HepG2 (cell line): ENCODE measurements around the gene FLOT2. TPM values are rescaled to one million over a fixed set of nuclear protein-coding genes. Genes with fewer than 3 reads are reported as not detected.

ENCODE experiments used
- ARID2 ChIP-seq: sonication (generic); formaldehyde crosslinking; IDR thresholded peaks from 2 replicates; pipeline ENCODE4 v1.8.1; 2022; ENCODE audit warnings: mild to moderate bottlenecking, missing genetic modification reagents, borderline replicate concordance
- DNMT1 ChIP-seq: sonication (generic); formaldehyde crosslinking; IDR thresholded peaks from 2 replicates; pipeline ENCODE4 v1.5.1; 2020; ENCODE audit warnings: mild to moderate bottlenecking, missing genetic modification reagents
- FOXA1 ChIP-seq, 2 experiments: fragments of 450-650 bp in 1 of 2; sonication (generic) in 1 of 2; formaldehyde crosslinking in 1 of 2; IDR thresholded peaks; 2 replicates each; pipeline versions ENCODE4 v1.4.0 to v1.6.1; 2016 to 2020; ENCODE audit warnings: missing genetic modification reagents in 1 of 2
- GLI4 ChIP-seq: sonication (generic); formaldehyde crosslinking; IDR thresholded peaks from 2 replicates; pipeline ENCODE4 v1.5.1; 2020; ENCODE audit warnings: missing genetic modification reagents, mild to moderate bottlenecking, moderate library complexity, borderline replicate concordance
- HES4 ChIP-seq: sonication (generic); formaldehyde crosslinking; IDR thresholded peaks from 2 replicates; pipeline ENCODE4 v1.9.0; 2021; ENCODE audit warnings: mild to moderate bottlenecking, missing genetic modification reagents, borderline replicate concordance
- HMG20B ChIP-seq: conservative IDR thresholded peaks from 2 replicates; pipeline ENCODE4 v1.6.1; 2016; ENCODE audit warnings: missing genetic modification reagents, missing compliant biosample characterization
- HNF4A ChIP-seq: sonication (generic); formaldehyde crosslinking; IDR thresholded peaks from 2 replicates; pipeline ENCODE4 v1.4.0; 2020; ENCODE audit warnings: missing genetic modification reagents
- HNRNPL ChIP-seq: fragments of 200-400 bp; formaldehyde crosslinking; IDR thresholded peaks from 2 replicates; pipeline ENCODE4 v1.6.1; 2017; ENCODE audit warnings: mild to moderate bottlenecking, low read depth, low read length
- KDM2A ChIP-seq: sonication (generic); formaldehyde crosslinking; IDR thresholded peaks from 2 replicates; pipeline ENCODE4 v1.4.0; 2020; ENCODE audit warnings: low read depth, missing genetic modification reagents, borderline replicate concordance
- MAFK ChIP-seq, 2 experiments: IDR thresholded peaks in 1 of 2; conservative IDR thresholded peaks in 1 of 2; 2 replicates each; pipeline ENCODE4 v1.6.1; 2011; ENCODE audit warnings: improper control_type of control experiment in 2 of 2, low read length in 2 of 2
- RBFOX2 ChIP-seq: fragments of 200-400 bp; formaldehyde crosslinking; IDR thresholded peaks from 2 replicates; pipeline ENCODE4 v1.6.1; 2017; ENCODE audit warnings: low read depth, mild to moderate bottlenecking, low read length
- REL ChIP-seq: sonication (generic); formaldehyde crosslinking; conservative IDR thresholded peaks from 2 replicates; pipeline ENCODE4 v1.8.0; 2022; ENCODE audit warnings: mild to moderate bottlenecking, missing genetic modification reagents, moderate library complexity
- STAG1 ChIP-seq: sonication (generic); formaldehyde crosslinking; IDR thresholded peaks from 2 replicates; pipeline ENCODE4 v1.4.0; 2020; ENCODE audit warnings: missing genetic modification reagents
- TERF1 ChIP-seq: sonication (generic); formaldehyde crosslinking; IDR thresholded peaks from 2 replicates; pipeline ENCODE4 v1.8.0; 2022; ENCODE audit warnings: mild to moderate bottlenecking, missing genetic modification reagents, moderate library complexity
- THAP11 ChIP-seq: IDR thresholded peaks from 2 replicates; pipeline ENCODE4 v1.6.1; 2016; ENCODE audit warnings: missing biosample characterization, missing genetic modification reagents
- ZFP1 ChIP-seq: IDR thresholded peaks from 2 replicates; pipeline ENCODE4 v1.6.1; 2016
- ZNF264 ChIP-seq: sonication (generic); formaldehyde crosslinking; IDR thresholded peaks from 2 replicates; pipeline ENCODE4 v1.4.0; 2020; ENCODE audit warnings: missing genetic modification reagents
- ZNF354B ChIP-seq: sonication (generic); formaldehyde crosslinking; IDR thresholded peaks from 2 replicates; pipeline ENCODE4 v1.8.0; 2022; ENCODE audit warnings: mild to moderate bottlenecking, missing genetic modification reagents
- ZNF609 ChIP-seq: sonication (generic); formaldehyde crosslinking; IDR thresholded peaks from 2 replicates; pipeline ENCODE4 v1.4.0; 2020; ENCODE audit warnings: mild to moderate bottlenecking, missing genetic modification reagents, borderline replicate concordance
- ZNF83 ChIP-seq: sonication (generic); formaldehyde crosslinking; IDR thresholded peaks from 2 replicates; pipeline ENCODE4 v1.4.0; 2020; ENCODE audit warnings: missing genetic modification reagents, mild to moderate bottlenecking, borderline replicate concordance
- polyA plus RNA-seq, 8 experiments: library from polyadenylated mRNA; depleted of rRNA in 3 of 8; stranded (reverse) in 7 of 8; unstranded in 1 of 8; fragments of >200 nt; fragmentation: Illumina TruSeq in 4 of 8; extraction: Trizol in 4 of 8; gene quantifications; 2 replicates each; pipeline versions ENCODE4 v1.2.1 to v1.2.3, GENCODE V29; 2011 to 2016; ENCODE audit warnings: low read depth in 4 of 8, missing spikeins in 1 of 8, mixed read lengths in 1 of 8; ENCODE audit not compliant: insufficient read depth in 1 of 8
- total RNA-seq, 5 experiments: library from RNA; depleted of rRNA; stranded (reverse); fragments of >200 nt; fragmentation: Illumina TruSeq; extraction: Trizol; gene quantifications; 2 replicates each; pipeline ENCODE4 v1.2.3, GENCODE V29; 2016; ENCODE audit warnings: low read depth in 1 of 5
- TF ChIP-seq, protein P1 (sequence below): sonication (generic); formaldehyde crosslinking; IDR thresholded peaks from 2 replicates; pipeline ENCODE4 v1.8.0; 2022; ENCODE audit warnings: mild to moderate bottlenecking, missing genetic modification reagents
- TF ChIP-seq, protein P2 (sequence below): sonication (generic); formaldehyde crosslinking; IDR thresholded peaks from 2 replicates; pipeline ENCODE4 v1.9.0; 2021; ENCODE audit warnings: missing genetic modification reagents, mild to moderate bottlenecking, borderline replicate concordance

Gene FLOT2
- total and polyA plus RNA-seq, 2 of the 13 experiments (the other 11 are each of a cell fraction or from before 2014, with no cell fraction given): 54.3 to 54.5 TPM

- TF ChIP-seq ZNF609 (CRISPR knock-in tag): 0 out of 2 replicates have a peak, but pooled peaks have one; percentile 9
- no peak for TF ChIP-seq TERF1 (CRISPR knock-in tag)
- no peak for TF ChIP-seq ARID2 (CRISPR knock-in tag)
- TF ChIP-seq, protein P1, sequence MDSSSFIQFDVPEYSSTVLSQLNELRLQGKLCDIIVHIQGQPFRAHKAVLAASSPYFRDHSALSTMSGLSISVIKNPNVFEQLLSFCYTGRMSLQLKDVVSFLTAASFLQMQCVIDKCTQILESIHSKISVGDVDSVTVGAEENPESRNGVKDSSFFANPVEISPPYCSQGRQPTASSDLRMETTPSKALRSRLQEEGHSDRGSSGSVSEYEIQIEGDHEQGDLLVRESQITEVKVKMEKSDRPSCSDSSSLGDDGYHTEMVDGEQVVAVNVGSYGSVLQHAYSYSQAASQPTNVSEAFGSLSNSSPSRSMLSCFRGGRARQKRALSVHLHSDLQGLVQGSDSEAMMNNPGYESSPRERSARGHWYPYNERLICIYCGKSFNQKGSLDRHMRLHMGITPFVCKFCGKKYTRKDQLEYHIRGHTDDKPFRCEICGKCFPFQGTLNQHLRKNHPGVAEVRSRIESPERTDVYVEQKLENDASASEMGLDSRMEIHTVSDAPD (CRISPR knock-in tag): 0 out of 2 replicates have a peak, but pooled peaks have one; percentile 23
- no peak for TF ChIP-seq FOXA1 (IDR thresholded peaks at IDR 0.05)
- peak; percentile 11; the same call in 1 of the 2 replicates for TF ChIP-seq FOXA1 (CRISPR knock-in tag; IDR thresholded peaks at IDR 0.05)
- TF ChIP-seq ZNF83 (CRISPR knock-in tag): no peak
- no peak for TF ChIP-seq KDM2A (CRISPR knock-in tag)
- 0 out of 2 replicates have a peak, but pooled peaks have one; percentile 56 for TF ChIP-seq HMG20B (CRISPR knock-in tag)
- TF ChIP-seq STAG1 (CRISPR knock-in tag): no peak
- no peak for TF ChIP-seq MAFK (conservative IDR thresholded peaks at IDR 0.05 in 1 of 2, IDR thresholded peaks at IDR 0.05 in 1 of 2; ENCODE audit: low read length in 2 of 2)
- no peak for TF ChIP-seq HES4 (CRISPR knock-in tag)
- no peak for TF ChIP-seq RBFOX2
- peak; percentile 51 for TF ChIP-seq HNF4A (CRISPR knock-in tag)
- TF ChIP-seq, protein P2, sequence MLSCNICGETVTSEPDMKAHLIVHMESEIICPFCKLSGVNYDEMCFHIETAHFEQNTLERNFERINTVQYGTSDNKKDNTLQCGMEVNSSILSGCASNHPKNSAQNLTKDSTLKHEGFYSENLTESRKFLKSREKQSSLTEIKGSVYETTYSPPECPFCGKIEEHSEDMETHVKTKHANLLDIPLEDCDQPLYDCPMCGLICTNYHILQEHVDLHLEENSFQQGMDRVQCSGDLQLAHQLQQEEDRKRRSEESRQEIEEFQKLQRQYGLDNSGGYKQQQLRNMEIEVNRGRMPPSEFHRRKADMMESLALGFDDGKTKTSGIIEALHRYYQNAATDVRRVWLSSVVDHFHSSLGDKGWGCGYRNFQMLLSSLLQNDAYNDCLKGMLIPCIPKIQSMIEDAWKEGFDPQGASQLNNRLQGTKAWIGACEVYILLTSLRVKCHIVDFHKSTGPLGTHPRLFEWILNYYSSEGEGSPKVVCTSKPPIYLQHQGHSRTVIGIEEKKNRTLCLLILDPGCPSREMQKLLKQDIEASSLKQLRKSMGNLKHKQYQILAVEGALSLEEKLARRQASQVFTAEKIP (CRISPR knock-in tag): no peak
- no peak for TF ChIP-seq THAP11 (CRISPR knock-in tag)
- no peak for TF ChIP-seq ZNF354B (CRISPR knock-in tag)
- no peak for TF ChIP-seq ZNF264 (CRISPR knock-in tag)
- TF ChIP-seq REL (CRISPR knock-in tag): no peak
- TF ChIP-seq DNMT1: no peak
- no peak for TF ChIP-seq HNRNPL
- no peak for TF ChIP-seq GLI4 (CRISPR knock-in tag)
- TF ChIP-seq ZFP1 (CRISPR knock-in tag): no peak
Measured at GRCh38 chr17:28908640-28909167, 11.2 kb upstream of the FLOT2 start (continued).
